Sigmoid colon (tissue), 4 donors: Measurements from ENCODE around the gene CENPP.

ENCODE experiments used
- CTCF ChIP-seq, 4 experiments: fragments of 450-650 bp in 3 of 4; fragments of 200-600 bp in 1 of 4; IDR thresholded peaks; one replicate each; pipeline ENCODE4 v1.5.1; 2016 to 2019; ENCODE audit warnings: antibody characterized with exemption in 4 of 4, mild to moderate bottlenecking in 3 of 4, moderate library complexity in 2 of 4
- EP300 ChIP-seq, 4 donors: sonication (generic); formaldehyde crosslinking; IDR thresholded peaks; one replicate each; pipeline ENCODE4 v1.6.1; 2017; ENCODE audit warnings: antibody characterized with exemption in 4 of 4
- POLR2A ChIP-seq, 2 donors: fragments of 450-650 bp; IDR thresholded peaks; one replicate each; pipeline ENCODE4 v1.6.1; 2016; ENCODE audit warnings: antibody characterized with exemption in 2 of 2, mild to moderate bottlenecking in 2 of 2, moderate library complexity in 2 of 2

- TF ChIP-seq CTCF (IDR thresholded peaks at IDR 0.05) (no peak), EP300 (IDR thresholded peaks at IDR 0.05) (no peak), POLR2A (IDR thresholded peaks at IDR 0.05) (no peak)
These were observed 77.3 kb downstream of the CENPP start for GRCh38 chr9:92402826-92403745.
